Esophagus squamous epithelium (tissue), 5 donors: ENCODE results near the gene CATSPERE. TPM values are rescaled to one million over a fixed set of nuclear protein-coding genes. Genes with fewer than 3 reads are reported as not detected.

Experiments used
- DNase-seq: peaks from one replicate; lab custom pipeline; 2025; lab: John Stamatoyannopoulos, UW
- H3K27ac ChIP-seq, 4 donors: fragments of 200-600 bp; sonication (generic); one replicate each; pipeline ENCODE4 v1.5.1; 2016 to 2019; ENCODE audit warnings: mild to moderate bottlenecking in 1 of 4
- H3K27me3 ChIP-seq, 4 donors: fragments of 200-600 bp; sonication (generic); 1 replicate in 3 of 4; 2 replicates in 1 of 4; pipeline versions ENCODE4 v1.5.1 to v1.6.0; 2017 to 2021; ENCODE audit warnings: antibody characterized with exemption in 1 of 4
- H3K36me3 ChIP-seq, 3 donors: fragments of 200-600 bp; sonication (generic); one replicate each; pipeline ENCODE4 v1.5.1; 2016 to 2019
- H3K4me1 ChIP-seq, 3 donors: fragments of 200-600 bp; sonication (generic); one replicate each; pipeline ENCODE4 v1.5.1; 2017 to 2019
- H3K4me3 ChIP-seq, 4 donors: fragments of 200-600 bp; sonication (generic); 1 replicate in 3 of 4; 2 replicates in 1 of 4; pipeline ENCODE4 v1.5.1; 2016 to 2019; ENCODE audit warnings: mild to moderate bottlenecking in 2 of 4, moderate library complexity in 1 of 4
- H3K9me3 ChIP-seq, 3 donors: fragments of 200-600 bp; sonication (generic); one replicate each; pipeline ENCODE4 v1.5.1; 2016 to 2019
- CTCF ChIP-seq, 6 experiments: fragments of 450-650 bp in 4 of 6; fragments of 200-600 bp in 2 of 6; sonication (generic) in 2 of 6; IDR thresholded peaks; one replicate each; pipeline ENCODE4 v1.5.1; 2016 to 2019; ENCODE audit warnings: antibody characterized with exemption in 6 of 6, mild to moderate bottlenecking in 4 of 6, moderate library complexity in 4 of 6
- POLR2A ChIP-seq, 4 donors: fragments of 450-650 bp; IDR thresholded peaks; one replicate each; pipeline ENCODE4 v1.6.1; 2017; ENCODE audit warnings: antibody characterized with exemption in 4 of 4, mild to moderate bottlenecking in 4 of 4, moderate library complexity in 3 of 4
- WGBS, 2 donors: methylation state at CpG; one replicate each; pipeline ENCODE4 v1.1.5; 2018; 5-methylcytosine and 5-hydroxymethylcytosine counted together
- intact Hi-C: fragments of 100-400 bp; cut with DNase I; formaldehyde crosslinking; loops from one replicate; pipeline ENCODE4 v1.15.0; 2022
- total RNA-seq, 4 donors: library from RNA; depleted of rRNA; stranded (reverse); fragments of >200 nt; gene quantifications; one replicate each; pipeline ENCODE4 v1.1.0, GENCODE V29; 2016
- donor health status: DM: yes; HTN: yes; CAD: no.

The CATSPERE gene
- total RNA-seq, 4 donors from 2014 or later: 0.23 to 2.7 (median 0.44) TPM

- Histone ChIP-seq H3K4me3 (no peak overlapping the region), H3K27ac (no peak overlapping the region), H3K27me3 (no peaks in the 10 kb centered on the region), H3K36me3 (peaks cover 0 to 86% (median 8%) of the 10 kb centered on the region in 3 donors), H3K9me3 (no peaks in the 10 kb centered on the region), H3K4me1 (peaks cover 0 to 5% (median 0%) of the 10 kb centered on the region in 3 donors)
- 82 to 88% methylated on average over 1 of the region's 1 CpG for WGBS, 2 donors
- no peak for DNase-seq
- TF ChIP-seq POLR2A (IDR thresholded peaks at IDR 0.05): no peak
- TF ChIP-seq CTCF (IDR thresholded peaks at IDR 0.05): no peak
- intact Hi-C loops: no loop called here
Measured at GRCh38 chr1:244422174-244422573, 38.9 kb upstream of the CATSPERE start.

GRCh38 chr1:244424649-244425334 is 36.3 kb upstream of the CATSPERE start:
- WGBS, 2 donors: 76 to 79% methylated on average over 2 of the region's 2 CpGs
- peaks cover 0 to 5% (median 0%) of the 10 kb centered on the region in 3 donors for H3K4me1 ChIP-seq
- H3K4me3 ChIP-seq: no peak overlapping the region
- no peaks in the 10 kb centered on the region for H3K27me3 ChIP-seq
- intact Hi-C loops: no loop called here
- H3K36me3 ChIP-seq: peaks cover 0 to 69% (median 4%) of the 10 kb centered on the region in 3 donors
- no peak for TF ChIP-seq POLR2A (IDR thresholded peaks at IDR 0.05)
- TF ChIP-seq CTCF (IDR thresholded peaks at IDR 0.05): no peak
- no peak for DNase-seq
- H3K9me3 ChIP-seq: no peaks in the 10 kb centered on the region
- H3K27ac ChIP-seq: no peak overlapping the region

- H3K27ac ChIP-seq: no peak overlapping the region
- H3K27me3 ChIP-seq: no peaks in the 10 kb centered on the region
- TF ChIP-seq POLR2A (IDR thresholded peaks at IDR 0.05) (no peak), CTCF (IDR thresholded peaks at IDR 0.05) (no peak)
- intact Hi-C loops: no loop called here
- no peak overlapping the region for H3K4me3 ChIP-seq
- H3K9me3 ChIP-seq: no peaks in the 10 kb centered on the region
- no peak for DNase-seq
- peaks cover 0 to 69% (median 0%) of the 10 kb centered on the region in 3 donors for H3K36me3 ChIP-seq
- H3K4me1 ChIP-seq: peaks cover 0 to 5% (median 0%) of the 10 kb centered on the region in 3 donors
Measured at GRCh38 chr1:244427647-244428046, 33.4 kb upstream of the CATSPERE start.

DNA sequence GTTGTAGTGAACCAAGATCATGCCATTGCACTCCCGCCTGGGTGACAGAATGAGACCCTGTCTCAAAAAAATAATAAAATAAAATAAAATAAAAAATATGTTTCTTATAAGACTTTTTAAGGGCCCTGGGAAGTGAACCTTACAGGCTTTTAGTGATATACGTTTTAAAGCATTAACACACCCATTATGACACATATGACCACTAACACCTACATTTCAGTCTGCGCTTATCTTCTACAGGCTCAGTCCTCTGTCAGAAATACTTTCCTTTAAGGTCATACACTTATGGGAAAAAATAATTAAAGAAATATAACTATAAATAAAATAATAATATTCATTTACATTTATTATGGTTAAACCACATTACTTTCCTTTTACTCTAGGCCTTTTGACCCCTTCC is 31.3 kb upstream of the CATSPERE start:
- peaks cover 0 to 70% (median 0%) of the 10 kb centered on the region in 3 donors for H3K36me3 ChIP-seq
- H3K27me3 ChIP-seq: no peaks in the 10 kb centered on the region
- H3K4me1 ChIP-seq: peaks cover 0 to 2% (median 0%) of the 10 kb centered on the region in 3 donors
- no peak for DNase-seq
- no peak overlapping the region for H3K27ac ChIP-seq
- no peak overlapping the region for H3K4me3 ChIP-seq
- WGBS, 2 donors: 78 to 79% methylated on average over 3 of the region's 3 CpGs
- TF ChIP-seq POLR2A (IDR thresholded peaks at IDR 0.05) (no peak), CTCF (IDR thresholded peaks at IDR 0.05) (no peak)
- intact Hi-C loops: no loop called here
- no peaks in the 10 kb centered on the region for H3K9me3 ChIP-seq

DNA sequence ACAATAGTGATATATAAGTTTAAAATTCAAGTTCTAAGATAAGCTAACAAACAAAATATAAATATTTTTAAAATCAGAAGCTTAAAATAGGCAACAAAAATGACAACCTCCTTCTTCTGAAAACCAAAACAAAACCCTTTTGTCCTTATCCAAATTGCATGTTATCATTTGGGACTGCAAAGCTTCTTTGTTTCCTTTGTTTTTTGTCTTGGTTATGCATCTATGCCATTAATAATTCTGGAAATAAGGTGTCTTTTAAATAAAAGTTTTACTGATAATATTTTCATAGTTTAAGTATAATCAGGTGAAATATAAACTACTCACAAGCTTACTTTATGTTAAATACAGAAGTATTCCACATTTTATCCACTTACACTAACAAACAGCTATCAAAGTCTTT is 29.9 kb upstream of the CATSPERE start:
- DNase-seq: no peak
- no peak overlapping the region for H3K27ac ChIP-seq
- peaks cover 0 to 6% (median 0%) of the 10 kb centered on the region in 3 donors for H3K4me1 ChIP-seq
- no peak overlapping the region for H3K4me3 ChIP-seq
- no peaks in the 10 kb centered on the region for H3K27me3 ChIP-seq
- no peaks in the 10 kb centered on the region for H3K9me3 ChIP-seq
- H3K36me3 ChIP-seq: peaks cover 0 to 72% (median 3%) of the 10 kb centered on the region in 3 donors
- no peak for TF ChIP-seq POLR2A (IDR thresholded peaks at IDR 0.05)
- no peak for TF ChIP-seq CTCF (IDR thresholded peaks at IDR 0.05)
- intact Hi-C loops: no loop called here
